ENCODE measurements around the gene OR52M1.

DNA sequence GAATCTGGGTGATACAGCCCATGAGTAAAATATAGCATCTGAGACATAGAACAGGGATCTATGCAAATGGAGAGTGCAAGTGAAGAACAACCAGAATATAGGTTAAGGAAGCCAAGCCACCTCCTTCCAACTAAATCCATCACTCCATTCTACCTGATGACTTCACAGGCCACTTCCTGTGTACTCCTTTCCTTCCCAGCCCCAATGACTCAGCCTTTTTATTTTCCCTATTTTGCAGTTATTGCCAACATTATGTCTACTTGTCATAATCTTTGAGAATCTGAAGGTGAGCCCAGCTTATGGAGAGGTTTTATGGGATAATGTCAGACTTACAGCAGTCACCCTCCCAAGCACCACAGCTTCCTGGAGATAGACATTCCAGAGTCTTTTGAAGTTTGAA lies 1.4 kb upstream of the OR52M1 start:
- TF ChIP-seq, protein P1, sequence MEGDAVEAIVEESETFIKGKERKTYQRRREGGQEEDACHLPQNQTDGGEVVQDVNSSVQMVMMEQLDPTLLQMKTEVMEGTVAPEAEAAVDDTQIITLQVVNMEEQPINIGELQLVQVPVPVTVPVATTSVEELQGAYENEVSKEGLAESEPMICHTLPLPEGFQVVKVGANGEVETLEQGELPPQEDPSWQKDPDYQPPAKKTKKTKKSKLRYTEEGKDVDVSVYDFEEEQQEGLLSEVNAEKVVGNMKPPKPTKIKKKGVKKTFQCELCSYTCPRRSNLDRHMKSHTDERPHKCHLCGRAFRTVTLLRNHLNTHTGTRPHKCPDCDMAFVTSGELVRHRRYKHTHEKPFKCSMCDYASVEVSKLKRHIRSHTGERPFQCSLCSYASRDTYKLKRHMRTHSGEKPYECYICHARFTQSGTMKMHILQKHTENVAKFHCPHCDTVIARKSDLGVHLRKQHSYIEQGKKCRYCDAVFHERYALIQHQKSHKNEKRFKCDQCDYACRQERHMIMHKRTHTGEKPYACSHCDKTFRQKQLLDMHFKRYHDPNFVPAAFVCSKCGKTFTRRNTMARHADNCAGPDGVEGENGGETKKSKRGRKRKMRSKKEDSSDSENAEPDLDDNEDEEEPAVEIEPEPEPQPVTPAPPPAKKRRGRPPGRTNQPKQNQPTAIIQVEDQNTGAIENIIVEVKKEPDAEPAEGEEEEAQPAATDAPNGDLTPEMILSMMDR (optimal IDR thresholded peaks at IDR 0.05 in 1 of 3, IDR thresholded peaks at IDR 0.05 in 1 of 3, conservative IDR thresholded peaks at IDR 0.05 in 1 of 3; ENCODE audit: extremely low read depth in 1 of 3, insufficient read depth in 2 of 3, low read length in 3 of 3) = no peak
- TF ChIP-seq EZH2 (IDR thresholded peaks at IDR 0.05; ENCODE audit: low read length) = no peak
